ENCODE data around the gene RIOX2. TPM values are rescaled to one million over a fixed set of nuclear protein-coding genes. Genes with fewer than 3 reads are reported as not detected.

The RIOX2 gene
- total RNA-seq, 1 donor from 2014 or later, result 17.5 TPM

GRCh38 chr3:97952280-97952679 lies 20.0 kb downstream of the RIOX2 start:
- DNase-seq, result no peak

- DNase-seq, result no peak
These were observed 21.9 kb downstream of the RIOX2 start for GRCh38 chr3:97950360-97950759.

GRCh38 chr3:97949743-97950142 lies 22.5 kb downstream of the RIOX2 start:
- DNase-seq, result no peak

GRCh38 chr3:97949110-97949485 lies 23.1 kb downstream of the RIOX2 start:
- no peak for DNase-seq

GRCh38 chr3:97948351-97949109 lies 23.7 kb downstream of the RIOX2 start:
- no peak for DNase-seq

- DNase-seq, result no peak
These were observed 29.3 kb downstream of the RIOX2 start for GRCh38 chr3:97942801-97943546.

- no peak for DNase-seq
These were observed 32.2 kb downstream of the RIOX2 start for GRCh38 chr3:97940034-97940433.

- no peak for DNase-seq
These were observed 32.8 kb downstream of the RIOX2 start for GRCh38 chr3:97939401-97939800.

- no peak for DNase-seq
These were observed 33.8 kb downstream of the RIOX2 start for GRCh38 chr3:97938444-97938843.

- DNase-seq, result no peak
These were observed 35.0 kb downstream of the RIOX2 start for GRCh38 chr3:97937205-97937604.

- no peak for DNase-seq
These were observed 36.4 kb downstream of the RIOX2 start for GRCh38 chr3:97935842-97936241.

- no peak for DNase-seq
These were observed 37.1 kb downstream of the RIOX2 start for GRCh38 chr3:97934980-97935695.

- no peak for DNase-seq
These were observed 39.8 kb downstream of the RIOX2 start for GRCh38 chr3:97932387-97932801.

GRCh38 chr3:97931218-97931617 lies 41.0 kb downstream of the RIOX2 start:
- no peak for DNase-seq

- DNase-seq, result no peak
These were observed 42.2 kb downstream of the RIOX2 start for GRCh38 chr3:97930018-97930417.

GRCh38 chr3:97928986-97929385 lies 43.2 kb downstream of the RIOX2 start:
- DNase-seq, result no peak

GRCh38 chr3:97927704-97928103 lies 44.5 kb downstream of the RIOX2 start:
- DNase-seq, result no peak

GRCh38 chr3:97917813-97918536 lies 54.3 kb downstream of the RIOX2 start:
- no peak for DNase-seq

GRCh38 chr3:97916576-97916975 lies 55.7 kb downstream of the RIOX2 start:
- no peak for DNase-seq

GRCh38 chr3:97914388-97914787 lies 57.8 kb downstream of the RIOX2 start:
- no peak for DNase-seq

- no peak for DNase-seq
These were observed 60.8 kb downstream of the RIOX2 start for GRCh38 chr3:97911459-97911858.

- no peak for DNase-seq
These were observed 61.3 kb downstream of the RIOX2 start for GRCh38 chr3:97910931-97911351.

All from occipital lobe (tissue), 2 donors.